Endometrial microvascular endothelial cells (primary cell): ENCODE measurements around the gene PLBD2. TPM values are rescaled to one million over a fixed set of nuclear protein-coding genes. Genes with fewer than 3 reads are reported as not detected.
"Not testable (repeated sequence)": the region's sequence is repeated elsewhere in the genome, so short reads cannot be mapped to it uniquely, and the experiment has no call there.

ENCODE experiments used
- in situ Hi-C: cut with HindIII; loops from 2 replicates; pipeline ENCODE4 v1.10.0; 2017; ENCODE audit warnings: low sequenced_read_pairs, low pct_unique_long_range_greater_than_20kb; ENCODE audit errors: inconsistent ontology term
- total RNA-seq: library from RNA; depleted of rRNA; stranded (reverse); fragments of >200 nt; gene quantifications from one replicate; pipeline ENCODE4 v1.2.3, GENCODE V29; 2015; ENCODE audit errors: inconsistent ontology term

PLBD2 gene
- total RNA-seq, 1 donor from 2014 or later = 53.3 TPM

- in situ Hi-C loops = no loop called here
Measured at GRCh38 chr12:113333418-113333750, 25.0 kb upstream of the PLBD2 start.

DNA sequence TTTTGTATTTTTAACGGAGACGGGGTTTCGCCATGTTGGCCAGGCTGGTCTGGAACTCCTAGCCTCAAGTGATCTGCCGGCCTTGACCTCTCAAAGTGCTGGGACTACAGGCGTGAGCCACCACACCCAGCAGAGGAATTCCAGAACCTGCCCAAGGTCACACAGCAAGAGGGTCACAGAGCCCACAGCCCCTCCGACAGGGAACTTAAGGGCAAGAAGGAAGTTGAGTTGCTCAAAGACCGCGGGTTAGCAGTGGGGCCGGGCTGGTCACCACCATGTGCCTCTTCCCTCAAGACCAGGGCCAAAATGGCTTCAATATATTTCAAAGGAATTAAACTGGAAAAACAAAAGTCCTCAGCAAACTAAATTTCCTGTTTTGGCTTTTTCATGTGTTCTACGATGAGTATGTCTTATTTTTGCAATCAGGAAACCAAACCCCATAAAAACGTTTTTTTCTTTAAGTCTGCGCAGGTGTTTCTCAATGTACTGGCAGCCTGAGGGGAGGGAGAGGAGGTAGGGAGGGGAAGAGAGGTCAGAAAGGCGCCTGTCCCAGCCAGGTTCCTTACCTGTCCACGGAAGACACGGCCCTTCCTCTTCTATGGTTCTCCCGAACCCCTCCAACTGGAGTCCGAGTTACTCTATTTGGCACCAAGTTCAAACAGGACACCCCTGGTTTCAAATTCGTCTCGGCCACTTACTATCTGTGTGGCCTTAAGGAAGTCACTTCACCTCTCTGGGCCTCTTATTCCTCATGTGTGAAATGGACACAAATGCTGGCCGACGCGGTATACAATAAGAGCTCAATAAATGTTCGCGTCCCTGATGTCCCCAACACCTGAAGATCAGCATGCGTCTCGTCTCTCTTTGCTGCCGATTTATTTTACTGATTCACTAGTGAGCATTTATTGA lies 24.3 kb upstream of the PLBD2 start:
- in situ Hi-C loops = no loop called here

DNA sequence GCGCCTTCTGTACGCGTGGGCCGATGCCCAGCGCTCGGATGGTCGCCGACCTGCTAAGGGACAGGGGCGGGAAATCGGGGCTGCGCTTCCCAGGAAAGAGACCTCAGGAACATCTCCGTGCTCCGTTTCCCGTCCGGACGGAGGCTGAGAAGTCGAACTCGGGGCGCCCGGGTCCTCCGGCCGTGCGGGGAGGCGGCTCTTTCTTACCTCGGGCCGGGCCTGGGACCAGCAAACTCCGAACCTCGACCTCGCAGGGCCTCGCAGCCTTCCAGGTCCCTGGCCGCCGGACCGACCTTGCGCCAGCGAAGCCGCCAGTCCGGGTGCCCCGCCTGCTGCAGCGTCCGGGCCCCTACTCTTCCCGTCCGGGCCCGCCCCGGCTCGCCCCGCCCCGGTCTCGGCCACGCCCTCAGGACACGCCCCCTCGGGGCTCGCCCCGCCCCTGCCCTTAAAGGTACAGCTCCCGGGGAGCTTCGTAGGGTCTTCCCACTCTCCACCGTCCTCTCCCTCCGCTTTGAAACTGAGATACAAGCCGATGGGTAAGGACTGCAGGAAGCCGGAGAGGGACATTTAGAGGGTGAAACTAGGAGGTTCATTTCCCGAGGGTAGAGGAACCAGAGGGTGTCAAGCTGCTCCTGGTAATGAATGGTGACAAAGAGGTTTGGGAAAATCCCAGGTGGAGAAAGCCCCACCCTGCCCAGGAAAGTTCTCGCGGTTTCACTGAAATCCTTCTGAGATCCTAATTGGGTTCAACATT lies 23.4 kb upstream of the PLBD2 start, which contains the start of gene SLC8B1:
Gene SLC8B1, minus strand, starts transcription at position 324 of the 754 bp plus-strand sequence. CDS start 2,231 bp downstream, outside the sequence.
- in situ Hi-C loops = no loop called here

DNA sequence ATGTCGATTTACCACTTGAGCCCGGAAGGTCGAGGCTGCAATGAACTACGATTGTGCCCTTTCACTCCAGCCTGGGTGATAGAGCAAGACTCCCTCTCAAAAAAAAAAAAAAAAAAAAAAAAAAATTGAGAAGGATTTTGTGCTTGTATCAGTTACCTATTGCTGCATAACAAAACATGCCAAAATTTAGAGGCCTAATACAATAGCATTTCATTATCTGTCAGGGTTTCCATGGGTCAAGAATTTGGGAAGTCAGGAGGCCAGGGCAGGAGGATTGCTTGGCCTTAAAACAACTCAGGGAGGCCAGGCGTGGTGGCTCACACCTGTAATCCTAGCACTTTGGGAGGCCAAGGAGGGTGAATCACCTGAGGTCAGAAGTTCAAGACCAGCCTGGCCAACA lies 18.8 kb upstream of the PLBD2 start:
- in situ Hi-C loops = no loop called here

- in situ Hi-C loops = no loop called here
Measured at GRCh38 chr12:113340061-113340460, 18.3 kb upstream of the PLBD2 start.

DNA sequence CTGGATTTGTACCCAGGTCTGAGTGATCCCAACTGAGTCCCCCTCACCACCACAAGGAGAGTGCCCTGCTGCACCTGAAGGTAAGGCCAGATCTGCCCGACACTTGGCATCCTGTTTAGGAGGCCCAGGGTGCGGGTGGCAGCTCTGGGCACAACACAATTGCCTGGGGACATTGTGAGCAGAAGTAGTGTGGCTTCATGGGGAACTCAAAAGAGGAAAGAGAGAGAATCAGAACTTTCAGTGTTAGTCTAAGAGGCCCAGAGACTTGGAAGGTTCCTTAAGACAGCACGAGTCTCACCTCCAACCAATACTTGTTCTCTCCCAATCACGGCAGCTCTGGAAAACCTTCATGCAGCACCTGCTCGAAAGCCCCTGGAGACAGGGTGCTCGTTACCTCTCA lies 16.9 kb upstream of the PLBD2 start:
- in situ Hi-C loops = no loop called here

- in situ Hi-C loops = no loop called here
Measured at GRCh38 chr12:113345318-113345717, 13.1 kb upstream of the PLBD2 start.

- in situ Hi-C loops = no loop called here
Measured at GRCh38 chr12:113346353-113346752, 12.0 kb upstream of the PLBD2 start.

DNA sequence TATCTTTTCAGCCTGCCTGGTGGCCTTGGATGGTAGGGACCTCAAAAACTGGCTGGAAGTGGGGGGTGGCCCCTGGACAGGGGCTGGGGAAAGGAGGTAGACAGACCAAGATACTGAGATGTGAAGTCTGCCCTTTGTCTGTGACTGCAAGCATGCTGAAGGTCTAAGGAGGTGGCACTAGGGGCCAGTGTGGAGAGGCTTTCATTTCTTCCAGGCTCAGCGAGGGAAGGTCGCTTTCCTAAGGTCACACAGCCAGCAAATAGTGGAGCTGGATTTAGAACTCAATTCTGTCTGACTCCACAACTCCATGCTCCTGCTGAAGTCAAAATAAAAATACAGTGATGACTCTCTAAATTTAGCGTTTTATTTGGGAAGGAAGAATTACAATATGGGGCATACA lies 11.3 kb upstream of the PLBD2 start:
- in situ Hi-C loops = no loop called here

DNA sequence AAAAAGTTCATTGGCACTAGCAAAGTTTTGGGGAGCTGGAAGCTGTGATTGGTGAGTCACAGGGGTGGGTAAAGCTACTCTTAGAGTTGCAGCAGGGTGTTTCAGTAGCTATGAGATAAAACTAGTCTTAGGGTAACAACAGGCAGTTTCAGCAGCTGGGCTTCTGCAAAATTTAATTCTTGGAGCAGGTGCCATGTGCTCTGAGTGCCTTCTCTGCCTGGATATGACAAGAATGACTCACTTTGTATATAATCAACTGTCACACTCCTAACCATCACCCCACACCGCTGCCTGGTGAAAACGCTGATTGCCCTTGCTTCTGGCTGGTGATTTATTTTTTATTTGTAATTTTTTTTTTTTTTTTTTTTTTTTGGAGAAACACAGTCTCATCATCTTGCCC lies 10.5 kb upstream of the PLBD2 start:
- in situ Hi-C loops = no loop called here

DNA sequence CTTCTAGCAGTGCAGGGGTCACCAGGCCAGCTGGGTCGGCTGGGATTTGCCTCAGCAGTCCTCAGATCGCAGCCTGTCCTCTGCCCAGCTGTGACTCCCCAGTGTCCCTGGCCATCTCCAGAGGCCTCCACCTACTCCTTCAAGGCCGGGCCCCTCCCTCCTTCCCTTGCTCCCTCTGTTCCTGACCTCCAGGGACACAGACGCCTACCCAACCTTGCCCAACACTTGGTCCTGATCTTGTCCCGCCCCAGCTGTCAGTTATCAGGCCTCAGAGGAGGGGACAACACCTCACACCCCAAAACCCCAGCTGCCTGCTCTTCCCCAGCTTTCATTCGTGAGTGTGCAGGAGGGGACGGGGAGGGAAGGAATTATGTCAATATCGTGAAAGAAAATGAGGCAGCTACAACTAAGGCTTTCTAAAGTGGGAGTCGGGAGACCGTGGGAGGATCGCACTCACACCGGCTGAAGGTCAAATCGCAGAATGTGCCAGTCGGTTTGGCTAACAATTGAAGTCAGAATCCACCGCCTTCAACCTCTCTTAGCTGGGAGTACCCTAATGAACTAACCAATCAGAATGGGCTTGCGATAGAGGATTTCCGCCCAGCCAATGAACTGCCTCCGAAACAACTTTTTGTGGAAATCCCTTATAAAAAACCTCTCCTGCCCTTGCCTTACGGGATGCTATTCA lies 9.4 kb upstream of the PLBD2 start:
- in situ Hi-C loops = no loop called here

GRCh38 chr12:113351089-113351488 lies 7.3 kb upstream of the PLBD2 start:
- in situ Hi-C loops = no loop called here

- in situ Hi-C loops = not testable (repeated sequence)
Measured at GRCh38 chr12:113354192-113354591, 4.2 kb upstream of the PLBD2 start.

GRCh38 chr12:113359133-113359938 lies 949 bp downstream of the PLBD2 start:
- in situ Hi-C loops = no loop called here

GRCh38 chr12:113359939-113360748 lies 1.8 kb downstream of the PLBD2 start:
- in situ Hi-C loops = no loop called here

- in situ Hi-C loops = no loop called here
Measured at GRCh38 chr12:113361574-113362370, 3.4 kb downstream of the PLBD2 start.

DNA sequence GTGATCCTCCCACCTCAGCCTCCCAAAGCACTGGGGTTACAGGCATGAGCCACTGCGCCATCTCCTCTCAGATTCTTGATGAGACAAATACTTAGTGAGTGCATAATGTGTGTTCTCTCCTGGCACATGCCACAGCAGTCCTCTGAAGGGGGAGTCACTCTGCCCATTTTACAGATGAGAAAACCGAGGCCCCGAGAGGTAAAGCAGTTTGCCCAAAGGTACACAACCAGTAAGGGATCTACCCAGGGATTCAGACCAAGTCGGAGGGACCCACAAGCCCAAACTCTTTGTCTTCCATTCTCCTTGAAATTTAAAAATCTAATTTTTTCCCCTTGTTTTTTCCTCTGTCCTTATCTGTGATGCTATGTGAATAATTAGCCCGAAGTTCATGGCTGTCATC lies 6.3 kb downstream of the PLBD2 start:
- in situ Hi-C loops = no loop called here
